Heart left ventricle (tissue), 13 donors: ENCODE data around the gene RAB3GAP1.

Experiments used
- CTCF ChIP-seq, 12 donors: fragments of 200-600 bp; sonication (generic) in 4 of 12; IDR thresholded peaks; one replicate each; pipeline versions ENCODE4 v1.5.0 to v1.8.0; 2018 to 2022; ENCODE audit warnings: antibody characterized with exemption in 12 of 12, mild to moderate bottlenecking in 5 of 12
- POLR2A ChIP-seq, 2 donors: fragments of 450-650 bp; IDR thresholded peaks; one replicate each; pipeline ENCODE4 v1.6.1; 2017; ENCODE audit warnings: antibody characterized with exemption in 2 of 2, mild to moderate bottlenecking in 2 of 2, moderate library complexity in 2 of 2
- donor health status: ischemic (EF 13 %, LVEDD 7.1; RV severe dilation, severe dysfunction).
- donor health status: DM: no; HTN: yes; CAD: no.
- donor health status: DM: no; HTN: no; CAD: no.
- donor health status: ischemic (EF 25% LVEDD 6.9; RV normal size, moderate dysfunction).
- donor health status: ischemic (EF 25% LVEDD 5.7; RV mildly dilated, moderate dysfunction).
- donor health status: ischemic (EF 35%, LVEDD 5.7; RV mildly dilated, moderate dysfunction).
- donor health status: nonischemic (EF 11% LVEDD 7.7; RV severe dilation, severe dysfunction).
- donor health status: DM: yes; HTN: yes; CAD: no.
- donor health status: PGD.
- donor health status: ischemic (EF 29% LVEDD 5.4; RV normal size, mild dysfunction).
- donor health status: nonischemic (EF 23%, LVEDD 6.1; RV moderate dilation, normal function).

- TF ChIP-seq CTCF (IDR thresholded peaks at IDR 0.05), result no peak
- TF ChIP-seq POLR2A (IDR thresholded peaks at IDR 0.05), result no peak
Observed at GRCh38 chr2:135124924-135125886, 73.1 kb downstream of the RAB3GAP1 start.
